Gastroesophageal sphincter (tissue), 4 donors: ENCODE results near the gene TFDP2. TPM values are rescaled to one million over a fixed set of nuclear protein-coding genes. Genes with fewer than 3 reads are reported as not detected.

Experiments
- ATAC-seq: fragments of 150-250 bp; one replicate; pipeline ENCODE4 v1.9.1; 2016; ENCODE audit warnings: mild to moderate bottlenecking, moderate library complexity
- H3K27ac ChIP-seq, 4 donors: fragments of 200-600 bp; sonication (generic) in 3 of 4; 1 replicate in 3 of 4; 2 replicates in 1 of 4; pipeline ENCODE4 v1.5.1; 2016 to 2019
- H3K27me3 ChIP-seq: fragments of 200-600 bp; sonication (generic); one replicate; pipeline ENCODE4 v1.5.1; 2019
- H3K36me3 ChIP-seq, 2 donors: fragments of 200-600 bp; sonication (generic); one replicate each; pipeline ENCODE4 v1.5.1; 2019; ENCODE audit warnings: control low read depth in 1 of 2
- H3K4me1 ChIP-seq, 3 donors: fragments of 200-600 bp; sonication (generic); 1 replicate in 2 of 3; 2 replicates in 1 of 3; pipeline ENCODE4 v1.5.1; 2016 to 2019; ENCODE audit warnings: control low read depth in 2 of 3
- H3K4me3 ChIP-seq, 2 donors: fragments of 200-600 bp; sonication (generic); one replicate each; pipeline ENCODE4 v1.5.1; 2019; ENCODE audit warnings: mild to moderate bottlenecking in 1 of 2, moderate library complexity in 1 of 2
- H3K9me3 ChIP-seq, 3 donors: fragments of 200-600 bp; sonication (generic); one replicate each; pipeline ENCODE4 v1.5.1; 2017 to 2019; ENCODE audit warnings: control low read depth in 2 of 3
- EP300 ChIP-seq: sonication (generic); formaldehyde crosslinking; IDR thresholded peaks from one replicate; pipeline ENCODE4 v1.6.1; 2017; ENCODE audit warnings: antibody characterized with exemption, mild to moderate bottlenecking
- POLR2A ChIP-seq, 2 donors: fragments of 450-650 bp; IDR thresholded peaks; one replicate each; pipeline ENCODE4 v1.6.1; 2017; ENCODE audit warnings: antibody characterized with exemption in 2 of 2, mild to moderate bottlenecking in 2 of 2, moderate library complexity in 1 of 2
- POLR2AphosphoS5 ChIP-seq: sonication (generic); formaldehyde crosslinking; IDR thresholded peaks from one replicate; pipeline ENCODE4 v1.6.1; 2017; ENCODE audit warnings: antibody characterized with exemption
- WGBS, 2 donors: methylation state at CpG; one replicate each; pipeline ENCODE4 v1.1.5; 2018; ENCODE audit warnings: low coverage in 1 of 2; 5-methylcytosine and 5-hydroxymethylcytosine counted together
- total RNA-seq, 4 donors: library from RNA; depleted of rRNA; stranded (reverse); fragments of >200 nt; gene quantifications; one replicate each; pipeline ENCODE4 v1.1.0, GENCODE V29; 2016
- TF ChIP-seq, protein P1 (sequence below), 4 experiments: fragments of 200-600 bp in 2 of 4; fragments of 450-650 bp in 2 of 4; sonication (generic) in 1 of 4; IDR thresholded peaks; one replicate each; pipeline ENCODE4 v1.5.1; 2017 to 2019; ENCODE audit warnings: antibody characterized with exemption in 4 of 4, mild to moderate bottlenecking in 2 of 4, moderate library complexity in 2 of 4

The TFDP2 gene
- total RNA-seq, 4 donors from 2014 or later: 56.2 to 267 (median 108) TPM

DNA sequence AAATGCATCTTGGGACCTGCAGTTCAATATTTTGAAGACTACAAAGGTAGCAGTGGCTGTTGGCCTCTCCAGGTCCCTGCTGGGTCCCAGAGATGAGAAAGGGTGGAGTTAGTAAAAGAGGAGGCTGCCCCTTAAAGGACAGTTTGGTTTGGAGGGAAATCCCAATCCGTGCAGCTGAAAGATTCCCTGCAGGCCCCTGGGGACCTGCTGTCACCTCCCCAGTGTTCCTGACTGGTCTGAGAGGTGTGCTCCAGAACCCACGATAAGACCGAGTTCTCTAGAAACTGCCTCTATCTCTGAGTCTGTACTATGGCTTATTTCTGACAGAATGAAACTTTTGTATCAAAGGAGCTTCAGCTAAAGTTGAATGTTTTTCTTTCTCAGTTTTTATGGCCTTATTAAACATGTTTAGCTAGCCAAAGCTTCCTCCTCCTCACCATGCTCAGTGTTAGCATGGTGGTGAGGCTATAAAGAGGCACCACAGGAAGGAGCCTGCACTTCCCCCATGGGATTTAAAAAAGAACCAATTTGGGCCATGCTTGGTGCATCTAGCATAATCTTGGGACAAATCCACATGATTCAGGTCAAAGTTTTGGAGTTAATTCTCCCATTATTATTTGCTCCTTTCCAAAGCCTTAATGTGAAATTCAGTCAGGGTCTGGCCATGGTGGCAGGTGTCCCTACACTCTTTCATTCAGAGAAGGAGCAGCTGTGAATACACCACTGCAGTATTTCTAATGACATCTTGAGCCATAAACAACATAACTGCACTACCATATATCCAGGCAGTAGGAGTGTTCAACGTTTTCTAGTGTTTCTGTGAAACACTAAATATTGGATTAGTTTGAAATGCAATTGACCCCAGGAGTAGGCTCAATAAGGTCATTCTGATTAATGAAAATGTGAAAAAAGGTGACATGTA, 198.5 kb downstream of the TFDP2 start:
- no peak overlapping the region for H3K4me3 ChIP-seq
- WGBS, 2 donors: 64 to 71% methylated on average over 2 to 3 of the region's 4 CpGs
- no peak for ATAC-seq
- H3K27me3 ChIP-seq: no peaks in the 10 kb centered on the region
- H3K27ac ChIP-seq: no peak overlapping the region
- TF ChIP-seq EP300 (no peak), POLR2A (IDR thresholded peaks at IDR 0.05) (no peak), POLR2AphosphoS5 (no peak)
- TF ChIP-seq, protein P1, sequence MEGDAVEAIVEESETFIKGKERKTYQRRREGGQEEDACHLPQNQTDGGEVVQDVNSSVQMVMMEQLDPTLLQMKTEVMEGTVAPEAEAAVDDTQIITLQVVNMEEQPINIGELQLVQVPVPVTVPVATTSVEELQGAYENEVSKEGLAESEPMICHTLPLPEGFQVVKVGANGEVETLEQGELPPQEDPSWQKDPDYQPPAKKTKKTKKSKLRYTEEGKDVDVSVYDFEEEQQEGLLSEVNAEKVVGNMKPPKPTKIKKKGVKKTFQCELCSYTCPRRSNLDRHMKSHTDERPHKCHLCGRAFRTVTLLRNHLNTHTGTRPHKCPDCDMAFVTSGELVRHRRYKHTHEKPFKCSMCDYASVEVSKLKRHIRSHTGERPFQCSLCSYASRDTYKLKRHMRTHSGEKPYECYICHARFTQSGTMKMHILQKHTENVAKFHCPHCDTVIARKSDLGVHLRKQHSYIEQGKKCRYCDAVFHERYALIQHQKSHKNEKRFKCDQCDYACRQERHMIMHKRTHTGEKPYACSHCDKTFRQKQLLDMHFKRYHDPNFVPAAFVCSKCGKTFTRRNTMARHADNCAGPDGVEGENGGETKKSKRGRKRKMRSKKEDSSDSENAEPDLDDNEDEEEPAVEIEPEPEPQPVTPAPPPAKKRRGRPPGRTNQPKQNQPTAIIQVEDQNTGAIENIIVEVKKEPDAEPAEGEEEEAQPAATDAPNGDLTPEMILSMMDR (IDR thresholded peaks at IDR 0.05): no peak
- no peaks in the 10 kb centered on the region for H3K9me3 ChIP-seq
- H3K4me1 ChIP-seq: peaks cover 0 to 17% (median 7%) of the 10 kb centered on the region in 3 donors
- H3K36me3 ChIP-seq: peaks cover 0 to 40% of the 10 kb centered on the region in 2 donors

DNA sequence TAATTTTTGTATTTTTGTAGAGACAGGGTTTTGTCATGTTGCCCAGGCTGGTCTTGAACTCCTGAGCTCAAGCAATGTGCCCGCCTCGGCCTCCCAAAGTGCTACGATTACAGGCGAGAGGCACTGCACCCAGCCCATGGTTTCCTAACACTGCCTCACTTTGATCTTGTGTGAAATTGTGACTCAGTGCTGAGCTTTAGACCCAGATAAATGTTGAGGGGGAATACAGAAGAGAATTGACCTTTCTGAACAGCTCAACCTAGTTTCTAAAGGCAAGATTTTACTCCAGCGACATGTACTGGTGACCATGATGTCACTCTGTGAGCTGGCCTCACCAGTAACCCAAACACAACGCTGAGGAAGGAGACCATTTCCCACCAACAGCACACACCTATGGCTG, 199.4 kb downstream of the TFDP2 start:
- Histone ChIP-seq H3K36me3 (peaks cover 0 to 40% of the 10 kb centered on the region in 2 donors), H3K9me3 (no peaks in the 10 kb centered on the region), H3K4me1 (peaks cover 0 to 8% (median 1%) of the 10 kb centered on the region in 3 donors), H3K27ac (no peak overlapping the region), H3K4me3 (no peak overlapping the region), H3K27me3 (no peaks in the 10 kb centered on the region)
- no peak for ATAC-seq
- TF ChIP-seq EP300: no peak
- TF ChIP-seq POLR2A (IDR thresholded peaks at IDR 0.05): no peak
- TF ChIP-seq POLR2AphosphoS5: no peak
- TF ChIP-seq, protein P1 (IDR thresholded peaks at IDR 0.05): no peak
- WGBS, 2 donors: 97% methylated on average over 5 of the region's 6 CpGs; no CpG with 5 or more reads in 1 of the 2 donors

DNA sequence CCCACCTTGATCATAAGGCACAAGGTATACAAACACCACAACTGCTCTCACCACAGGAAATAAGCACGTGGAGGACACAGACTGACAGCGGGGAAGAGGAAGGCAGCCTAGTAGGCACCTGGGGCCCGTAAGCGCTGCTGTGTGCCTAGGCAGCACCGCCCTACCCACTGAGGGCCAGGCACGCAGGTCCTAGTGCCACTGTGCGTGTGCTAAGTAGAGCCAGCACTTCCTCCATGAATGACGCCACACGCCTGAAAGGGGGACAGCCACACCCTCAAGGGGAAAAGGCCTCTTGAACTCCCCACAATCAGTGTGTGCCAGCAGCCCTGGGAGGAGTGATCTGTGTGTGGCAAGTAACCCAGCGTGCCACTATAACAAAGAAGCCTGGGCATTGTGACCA, 199.9 kb downstream of the TFDP2 start:
- Histone ChIP-seq H3K4me3 (no peak overlapping the region), H3K27ac (no peak overlapping the region), H3K36me3 (peaks cover 0 to 40% of the 10 kb centered on the region in 2 donors), H3K4me1 (peaks cover 0 to 2% (median 0%) of the 10 kb centered on the region in 3 donors), H3K27me3 (no peaks in the 10 kb centered on the region), H3K9me3 (no peaks in the 10 kb centered on the region)
- TF ChIP-seq, protein P1 (IDR thresholded peaks at IDR 0.05): no peak
- no peak for TF ChIP-seq EP300
- TF ChIP-seq POLR2AphosphoS5: no peak
- no peak for TF ChIP-seq POLR2A (IDR thresholded peaks at IDR 0.05)
- WGBS, 2 donors: 80% methylated on average over 1 of the region's 10 CpGs; no CpG with 5 or more reads in 1 of the 2 donors
- ATAC-seq: no peak

DNA sequence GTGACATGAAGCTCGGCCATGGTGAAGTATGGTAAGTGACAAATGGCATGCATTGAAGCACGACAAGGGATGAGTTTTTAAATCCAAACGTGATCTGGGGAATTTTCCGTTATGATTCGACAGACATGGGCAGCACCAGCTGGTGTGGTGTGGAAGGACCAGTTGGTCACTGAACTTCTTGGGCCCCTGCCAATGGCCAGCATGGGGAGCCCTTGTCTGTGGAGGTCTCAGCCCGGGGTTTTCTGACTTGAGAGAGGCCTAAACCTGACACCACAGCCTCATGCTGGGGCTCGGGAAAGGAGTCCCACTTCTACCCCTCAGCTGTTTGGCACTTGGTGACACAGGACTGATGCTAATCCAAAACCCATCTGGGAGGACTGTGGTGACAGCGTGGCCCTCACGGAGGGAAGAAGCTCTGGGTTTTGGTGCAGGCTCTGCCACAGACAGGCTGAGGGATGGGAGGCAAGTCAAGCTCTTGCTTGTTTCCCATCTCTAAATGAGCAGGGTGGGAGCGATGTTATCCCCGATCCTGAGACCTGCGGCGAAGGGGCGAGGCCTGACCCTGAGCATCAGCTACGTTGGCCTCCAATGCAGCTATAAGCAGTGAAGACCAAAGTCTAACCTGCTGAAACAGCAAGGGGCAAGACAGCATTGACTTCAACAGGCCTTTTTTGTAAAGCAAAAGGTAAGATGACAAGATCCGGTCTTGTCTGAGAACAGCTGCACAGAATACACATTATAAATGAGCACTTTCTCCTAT, 203.4 kb downstream of the TFDP2 start:
- Histone ChIP-seq H3K4me3 (no peak overlapping the region), H3K36me3 (peaks cover 0 to 16% of the 10 kb centered on the region in 2 donors), H3K27ac (no peak overlapping the region), H3K27me3 (no peaks in the 10 kb centered on the region), H3K9me3 (no peaks in the 10 kb centered on the region), H3K4me1 (no peaks in the 10 kb centered on the region)
- TF ChIP-seq, protein P1 (IDR thresholded peaks at IDR 0.05): no peak
- ATAC-seq: no peak
- 79 to 94% methylated on average over 6 to 10 of the region's 16 CpGs for WGBS, 2 donors
